Esophagus squamous epithelium (tissue), 4 donors: ENCODE results near the gene CASS4.

Experiments
- POLR2A ChIP-seq, 4 donors: fragments of 450-650 bp; IDR thresholded peaks; one replicate each; pipeline ENCODE4 v1.6.1; 2017; ENCODE audit warnings: antibody characterized with exemption in 4 of 4, mild to moderate bottlenecking in 4 of 4, moderate library complexity in 3 of 4
- TF ChIP-seq, protein P1 (sequence below), 6 experiments: fragments of 450-650 bp in 4 of 6; fragments of 200-600 bp in 2 of 6; sonication (generic) in 2 of 6; IDR thresholded peaks; one replicate each; pipeline ENCODE4 v1.5.1; 2016 to 2019; ENCODE audit warnings: antibody characterized with exemption in 6 of 6, mild to moderate bottlenecking in 4 of 6, moderate library complexity in 4 of 6

- TF ChIP-seq, protein P1, sequence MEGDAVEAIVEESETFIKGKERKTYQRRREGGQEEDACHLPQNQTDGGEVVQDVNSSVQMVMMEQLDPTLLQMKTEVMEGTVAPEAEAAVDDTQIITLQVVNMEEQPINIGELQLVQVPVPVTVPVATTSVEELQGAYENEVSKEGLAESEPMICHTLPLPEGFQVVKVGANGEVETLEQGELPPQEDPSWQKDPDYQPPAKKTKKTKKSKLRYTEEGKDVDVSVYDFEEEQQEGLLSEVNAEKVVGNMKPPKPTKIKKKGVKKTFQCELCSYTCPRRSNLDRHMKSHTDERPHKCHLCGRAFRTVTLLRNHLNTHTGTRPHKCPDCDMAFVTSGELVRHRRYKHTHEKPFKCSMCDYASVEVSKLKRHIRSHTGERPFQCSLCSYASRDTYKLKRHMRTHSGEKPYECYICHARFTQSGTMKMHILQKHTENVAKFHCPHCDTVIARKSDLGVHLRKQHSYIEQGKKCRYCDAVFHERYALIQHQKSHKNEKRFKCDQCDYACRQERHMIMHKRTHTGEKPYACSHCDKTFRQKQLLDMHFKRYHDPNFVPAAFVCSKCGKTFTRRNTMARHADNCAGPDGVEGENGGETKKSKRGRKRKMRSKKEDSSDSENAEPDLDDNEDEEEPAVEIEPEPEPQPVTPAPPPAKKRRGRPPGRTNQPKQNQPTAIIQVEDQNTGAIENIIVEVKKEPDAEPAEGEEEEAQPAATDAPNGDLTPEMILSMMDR (IDR thresholded peaks at IDR 0.05) = no peak
- no peak for TF ChIP-seq POLR2A (IDR thresholded peaks at IDR 0.05)
Observed at GRCh38 chr20:56431471-56431870, 19.4 kb downstream of the CASS4 start.
